Panc1 (cell line): Measurements from ENCODE around the gene TPT1.

ENCODE experiments used
- TCF7L2 ChIP-seq: IDR thresholded peaks from 2 replicates; pipeline ENCODE4 v1.6.1; 2011; ENCODE audit warnings: mild to moderate bottlenecking, low read depth, low read length, inconsistent platforms
- TF ChIP-seq, protein P1 (sequence below): fragments of 450-650 bp; IDR thresholded peaks from 2 replicates; pipeline ENCODE4 v1.5.1; 2017; ENCODE audit warnings: mild to moderate bottlenecking
- TF ChIP-seq, protein P2 (sequence below), 2 experiments: IDR thresholded peaks; 2 replicates each; pipeline ENCODE4 v1.6.1; 2011 to 2012; ENCODE audit warnings: low read depth in 2 of 2, control low read depth in 1 of 2, low read length in 1 of 2, mild to moderate bottlenecking in 1 of 2, moderate library complexity in 1 of 2; ENCODE audit not compliant: insufficient read depth in 1 of 2

DNA sequence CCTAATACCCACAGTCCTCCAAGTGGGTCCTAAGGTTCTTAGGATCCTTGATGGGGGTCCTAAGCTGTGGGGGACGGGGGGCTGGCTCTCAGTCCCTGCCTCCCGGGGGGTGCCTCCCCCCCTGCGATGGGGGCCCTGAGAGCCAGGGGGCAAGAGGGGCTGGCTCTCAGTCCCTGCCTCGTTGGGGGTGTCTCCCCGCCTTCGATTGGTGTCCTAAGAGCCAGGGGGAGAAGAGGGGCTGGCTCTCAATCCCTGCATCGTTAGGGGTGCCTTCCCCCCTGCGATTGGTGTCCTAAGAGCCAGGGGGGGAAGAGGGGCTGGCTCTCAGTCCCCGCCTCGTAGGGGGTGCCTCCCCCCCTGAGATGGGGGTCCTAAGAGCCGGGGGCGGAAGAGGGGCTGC, 40.2 kb upstream of the TPT1 start:
- TF ChIP-seq TCF7L2, result no peak
- TF ChIP-seq, protein P1, sequence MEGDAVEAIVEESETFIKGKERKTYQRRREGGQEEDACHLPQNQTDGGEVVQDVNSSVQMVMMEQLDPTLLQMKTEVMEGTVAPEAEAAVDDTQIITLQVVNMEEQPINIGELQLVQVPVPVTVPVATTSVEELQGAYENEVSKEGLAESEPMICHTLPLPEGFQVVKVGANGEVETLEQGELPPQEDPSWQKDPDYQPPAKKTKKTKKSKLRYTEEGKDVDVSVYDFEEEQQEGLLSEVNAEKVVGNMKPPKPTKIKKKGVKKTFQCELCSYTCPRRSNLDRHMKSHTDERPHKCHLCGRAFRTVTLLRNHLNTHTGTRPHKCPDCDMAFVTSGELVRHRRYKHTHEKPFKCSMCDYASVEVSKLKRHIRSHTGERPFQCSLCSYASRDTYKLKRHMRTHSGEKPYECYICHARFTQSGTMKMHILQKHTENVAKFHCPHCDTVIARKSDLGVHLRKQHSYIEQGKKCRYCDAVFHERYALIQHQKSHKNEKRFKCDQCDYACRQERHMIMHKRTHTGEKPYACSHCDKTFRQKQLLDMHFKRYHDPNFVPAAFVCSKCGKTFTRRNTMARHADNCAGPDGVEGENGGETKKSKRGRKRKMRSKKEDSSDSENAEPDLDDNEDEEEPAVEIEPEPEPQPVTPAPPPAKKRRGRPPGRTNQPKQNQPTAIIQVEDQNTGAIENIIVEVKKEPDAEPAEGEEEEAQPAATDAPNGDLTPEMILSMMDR, result no peak
- TF ChIP-seq, protein P2, sequence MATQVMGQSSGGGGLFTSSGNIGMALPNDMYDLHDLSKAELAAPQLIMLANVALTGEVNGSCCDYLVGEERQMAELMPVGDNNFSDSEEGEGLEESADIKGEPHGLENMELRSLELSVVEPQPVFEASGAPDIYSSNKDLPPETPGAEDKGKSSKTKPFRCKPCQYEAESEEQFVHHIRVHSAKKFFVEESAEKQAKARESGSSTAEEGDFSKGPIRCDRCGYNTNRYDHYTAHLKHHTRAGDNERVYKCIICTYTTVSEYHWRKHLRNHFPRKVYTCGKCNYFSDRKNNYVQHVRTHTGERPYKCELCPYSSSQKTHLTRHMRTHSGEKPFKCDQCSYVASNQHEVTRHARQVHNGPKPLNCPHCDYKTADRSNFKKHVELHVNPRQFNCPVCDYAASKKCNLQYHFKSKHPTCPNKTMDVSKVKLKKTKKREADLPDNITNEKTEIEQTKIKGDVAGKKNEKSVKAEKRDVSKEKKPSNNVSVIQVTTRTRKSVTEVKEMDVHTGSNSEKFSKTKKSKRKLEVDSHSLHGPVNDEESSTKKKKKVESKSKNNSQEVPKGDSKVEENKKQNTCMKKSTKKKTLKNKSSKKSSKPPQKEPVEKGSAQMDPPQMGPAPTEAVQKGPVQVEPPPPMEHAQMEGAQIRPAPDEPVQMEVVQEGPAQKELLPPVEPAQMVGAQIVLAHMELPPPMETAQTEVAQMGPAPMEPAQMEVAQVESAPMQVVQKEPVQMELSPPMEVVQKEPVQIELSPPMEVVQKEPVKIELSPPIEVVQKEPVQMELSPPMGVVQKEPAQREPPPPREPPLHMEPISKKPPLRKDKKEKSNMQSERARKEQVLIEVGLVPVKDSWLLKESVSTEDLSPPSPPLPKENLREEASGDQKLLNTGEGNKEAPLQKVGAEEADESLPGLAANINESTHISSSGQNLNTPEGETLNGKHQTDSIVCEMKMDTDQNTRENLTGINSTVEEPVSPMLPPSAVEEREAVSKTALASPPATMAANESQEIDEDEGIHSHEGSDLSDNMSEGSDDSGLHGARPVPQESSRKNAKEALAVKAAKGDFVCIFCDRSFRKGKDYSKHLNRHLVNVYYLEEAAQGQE (IDR thresholded peaks at IDR 0.05; ENCODE audit: insufficient read depth in 1 of 2, low read depth in 2 of 2, low read length in 1 of 2), result no peak
